T47D (cell line): ENCODE measurements around the gene COL28A1.
A peak's percentile ranks its signal among the peaks of the same experiment; 100 is the strongest.

Experiments
- DNase-seq, 2 experiments: peaks; one replicate each; pipeline versions ENCODE4 v3.0.0 to v3.0.0-alpha.2; 2011 to 2012; ENCODE audit warnings: low read depth in 1 of 2, low spot score in 1 of 2
- JUND ChIP-seq: IDR thresholded peaks from 2 replicates; pipeline ENCODE4 v1.6.1; 2012; ENCODE audit warnings: low read depth
- in situ Hi-C: cut with HindIII; loops from 2 replicates; pipeline ENCODE4 v1.10.0; 2016; ENCODE audit warnings: low sequenced_read_pairs, low pct_unique_long_range_greater_than_20kb

COL28A1 gene

DNA sequence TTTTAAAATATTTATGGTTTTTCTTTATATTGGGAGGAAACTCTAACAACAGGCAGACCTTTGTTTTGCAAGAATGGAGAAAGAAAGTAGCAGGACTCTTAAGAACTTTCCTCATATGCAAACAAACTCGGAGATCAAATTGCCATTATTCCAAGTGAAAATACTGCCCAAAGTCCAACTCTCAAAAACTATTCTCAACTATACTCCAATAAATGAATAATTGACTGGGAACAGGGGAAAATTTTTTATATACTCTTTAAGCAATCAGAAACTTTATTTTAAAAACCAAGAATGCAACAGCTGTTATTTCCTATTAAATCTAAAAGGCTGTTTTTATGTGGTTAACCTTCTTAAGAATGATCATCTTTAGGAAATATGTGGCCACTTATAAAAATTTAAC, 101.9 kb downstream of the COL28A1 start:
- in situ Hi-C loops, result no loop called here
- TF ChIP-seq JUND, result no peak

DNA sequence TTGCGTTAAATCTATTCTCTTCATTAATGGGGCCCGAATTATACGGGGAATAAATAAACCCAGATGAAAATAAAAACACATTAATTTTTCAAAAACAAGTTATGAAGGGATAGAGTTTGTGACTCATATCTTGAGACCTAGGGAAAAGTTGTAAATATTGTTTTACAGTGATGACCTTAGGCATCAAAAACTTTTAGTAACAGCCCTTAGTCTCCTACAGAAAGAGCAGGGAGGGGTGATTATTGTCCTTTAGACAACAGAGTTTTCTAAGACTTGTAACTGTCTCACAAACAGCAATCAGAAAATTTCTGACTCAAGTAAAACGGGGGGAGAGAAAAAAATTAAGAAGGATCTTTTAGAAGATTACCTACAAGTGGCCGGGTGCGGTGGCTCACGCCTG, 102.7 kb downstream of the COL28A1 start:
- in situ Hi-C loops, result no loop called here

More for the DNA sequence above, 101.9 kb downstream of the COL28A1 start:
- DNase-seq, result no peak

DNA sequence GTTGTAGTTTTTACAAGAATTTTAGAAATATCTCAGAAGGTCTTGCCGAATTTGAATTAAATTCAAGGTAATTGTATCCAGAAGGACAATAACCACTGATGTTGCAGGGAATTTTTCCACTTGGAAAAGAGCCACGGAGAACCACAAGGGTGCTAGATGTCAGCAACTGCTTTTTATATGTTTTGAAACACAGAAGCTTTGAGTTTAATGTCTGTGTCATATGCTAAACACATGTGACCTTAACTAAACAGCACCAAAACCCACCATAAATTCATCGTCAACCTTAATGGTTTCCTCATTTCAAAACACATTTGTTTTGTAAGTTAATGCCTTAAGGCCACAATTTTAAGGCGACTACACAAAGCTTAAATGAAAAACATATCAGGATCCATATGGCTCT, 106.9 kb downstream of the COL28A1 start:
- TF ChIP-seq JUND, result no peak
- no peak for DNase-seq
- in situ Hi-C loops, result no loop called here

More for the DNA sequence above, 102.7 kb downstream of the COL28A1 start:
- no peak for TF ChIP-seq JUND
- DNase-seq, result no peak

DNA sequence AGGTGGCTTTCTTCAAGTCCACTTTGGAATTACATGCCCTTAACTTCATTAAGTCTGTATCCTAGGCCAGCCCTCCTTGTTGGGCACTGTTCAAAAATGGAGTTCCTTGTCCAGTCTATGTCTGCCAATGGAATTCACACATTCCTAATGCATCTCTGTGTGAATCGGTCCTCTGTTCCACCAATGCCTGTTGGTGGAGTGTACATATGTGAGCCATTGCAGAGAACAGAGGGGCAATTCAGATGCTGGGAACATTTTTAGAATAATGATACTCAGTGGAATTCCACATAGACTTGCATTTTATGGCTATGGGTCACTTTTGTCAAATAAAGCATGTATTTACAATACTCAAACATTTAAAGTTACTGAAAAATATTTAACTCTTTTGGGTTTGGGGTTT, 108.3 kb downstream of the COL28A1 start:
- no peak for DNase-seq
- in situ Hi-C loops, result no loop called here
- TF ChIP-seq JUND, result no peak

DNA sequence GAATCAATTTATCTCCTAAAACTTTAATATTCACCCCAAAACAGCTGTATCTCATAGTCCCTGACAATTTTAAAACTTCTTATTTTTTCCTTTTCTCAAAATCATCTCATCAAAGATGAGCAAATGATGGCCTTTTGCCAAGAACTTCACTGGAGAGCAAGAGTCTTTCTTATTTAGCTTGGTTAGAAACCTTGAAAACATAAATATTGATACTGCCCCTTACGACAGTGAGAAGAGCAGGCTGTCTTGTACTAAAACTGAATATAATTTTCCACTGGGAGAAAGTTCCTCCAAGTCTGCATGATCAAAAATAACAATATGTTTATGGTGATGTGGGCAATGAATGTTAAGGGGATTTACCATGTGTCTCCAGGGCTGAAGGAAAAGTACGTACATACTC, 109.0 kb downstream of the COL28A1 start:
- in situ Hi-C loops, result no loop called here
- DNase-seq, result no peak
- TF ChIP-seq JUND, result no peak

DNA sequence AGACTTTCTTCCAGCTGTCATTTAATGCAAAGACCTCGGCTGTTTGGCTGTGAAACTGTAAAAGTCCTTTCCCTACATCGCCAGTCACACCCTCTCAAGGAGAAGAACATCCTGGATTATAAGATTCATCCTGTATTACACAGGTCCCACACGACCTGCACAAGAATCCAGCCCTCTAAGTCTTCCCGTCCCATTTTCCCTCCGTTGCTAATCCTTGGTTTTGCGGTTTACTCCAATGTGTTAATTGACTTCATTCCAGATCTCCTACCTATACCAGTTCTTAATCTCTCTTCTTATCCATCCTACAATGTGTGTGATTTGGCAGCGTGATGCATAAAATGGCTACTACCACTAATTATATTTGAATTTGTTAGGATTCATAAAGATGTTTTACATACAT, 110.4 kb downstream of the COL28A1 start:
- no peak for TF ChIP-seq JUND
- DNase-seq, result no peak
- in situ Hi-C loops, result no loop called here

DNA sequence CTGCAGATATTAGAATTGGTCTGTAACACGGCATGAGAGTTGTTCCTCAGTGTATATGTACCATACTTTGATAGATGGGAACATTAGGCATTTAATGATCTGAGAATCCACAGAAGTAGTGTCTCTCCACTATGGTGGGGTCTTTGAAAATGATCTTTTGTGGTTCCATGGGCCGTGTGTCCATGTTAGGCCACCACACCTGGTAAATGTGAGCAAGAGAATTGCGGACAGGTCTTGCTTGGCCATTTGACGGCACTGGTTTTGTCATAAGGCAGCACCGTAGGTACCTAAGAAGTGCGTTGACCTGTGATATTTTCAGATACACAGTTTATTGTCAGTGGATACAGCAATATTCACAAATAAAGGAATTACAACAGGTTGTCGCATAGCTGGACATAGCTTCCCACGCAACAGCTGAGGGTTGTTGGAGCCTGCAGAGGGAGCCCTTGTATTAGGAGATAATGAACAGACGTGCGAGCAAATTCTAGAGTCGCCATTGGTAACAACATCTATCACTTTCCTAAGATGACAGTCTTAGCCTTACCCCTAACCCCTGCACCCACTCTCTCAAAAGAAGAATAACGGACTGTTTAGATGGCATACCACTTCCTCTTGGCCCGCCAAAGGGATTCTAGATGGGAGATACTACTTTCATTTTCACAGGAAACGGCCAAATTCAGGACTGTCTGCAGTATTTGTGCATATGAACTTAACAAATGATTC, 111.4 kb downstream of the COL28A1 start:
- in situ Hi-C loops, result no loop called here
- TF ChIP-seq JUND, result no peak
- peak; percentile 39 to 85 for DNase-seq

DNA sequence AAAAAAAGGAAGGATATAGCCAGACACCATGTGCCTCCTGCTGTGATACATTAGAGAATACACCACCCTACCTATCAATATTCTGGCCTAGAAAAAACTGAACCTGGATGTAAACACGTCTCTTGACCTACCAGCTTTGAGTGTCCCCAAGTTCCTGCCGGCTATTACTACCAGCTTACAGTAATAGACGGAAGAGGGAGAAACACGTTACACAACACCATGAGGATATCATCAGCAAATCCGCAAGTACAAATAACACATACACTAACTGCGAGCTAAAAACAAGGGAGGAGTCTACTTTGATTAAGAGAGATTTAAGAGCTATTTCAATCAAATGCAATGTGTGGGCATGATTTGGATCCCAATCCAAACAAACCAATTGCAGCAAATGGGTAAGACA, 113.0 kb downstream of the COL28A1 start:
- peak; percentile 43 to 84 for DNase-seq
- in situ Hi-C loops, result no loop called here
- peak; percentile 62; the same call in 1 of the 2 replicates for TF ChIP-seq JUND

DNA sequence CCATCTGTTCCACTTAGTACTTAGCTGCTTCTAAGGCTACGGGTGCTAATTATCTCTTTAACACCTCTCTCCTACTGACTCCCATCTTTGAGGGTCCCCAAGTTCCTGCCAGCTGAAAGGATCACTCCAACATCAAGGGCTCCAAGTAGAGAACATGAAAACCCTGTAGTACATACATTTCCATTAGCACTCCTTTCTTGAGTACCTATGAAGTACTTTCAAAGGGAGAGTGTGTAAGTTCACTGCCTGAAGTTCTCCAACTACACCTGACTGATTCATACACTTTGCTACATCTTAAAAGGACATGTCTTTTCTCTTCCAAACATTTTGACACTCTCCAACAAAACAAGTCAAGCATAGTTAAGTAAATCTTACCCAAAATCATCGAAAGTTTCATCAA, 113.8 kb downstream of the COL28A1 start:
- in situ Hi-C loops, result no loop called here
- no peak for TF ChIP-seq JUND
- no peak for DNase-seq

DNA sequence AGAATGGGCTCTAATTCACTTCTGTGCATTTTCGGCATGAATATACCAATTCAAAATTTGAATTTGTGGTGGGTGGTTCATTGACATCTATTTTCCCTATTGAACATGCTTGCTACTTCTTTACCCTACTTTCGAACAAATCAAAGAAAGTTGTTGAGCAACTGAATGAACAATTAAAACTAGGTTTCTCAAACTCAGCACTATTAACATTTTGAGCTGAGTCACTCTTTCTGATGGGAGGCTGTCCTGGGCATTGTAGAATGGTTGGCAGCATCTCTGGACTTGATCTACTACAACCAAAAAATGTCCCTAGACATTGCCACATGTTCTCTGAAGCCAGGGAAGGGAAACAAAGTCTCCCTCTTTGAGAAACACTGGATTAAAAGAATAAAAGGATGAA, 116.7 kb downstream of the COL28A1 start:
- no peak for DNase-seq
- TF ChIP-seq JUND, result no peak
- in situ Hi-C loops, result no loop called here

DNA sequence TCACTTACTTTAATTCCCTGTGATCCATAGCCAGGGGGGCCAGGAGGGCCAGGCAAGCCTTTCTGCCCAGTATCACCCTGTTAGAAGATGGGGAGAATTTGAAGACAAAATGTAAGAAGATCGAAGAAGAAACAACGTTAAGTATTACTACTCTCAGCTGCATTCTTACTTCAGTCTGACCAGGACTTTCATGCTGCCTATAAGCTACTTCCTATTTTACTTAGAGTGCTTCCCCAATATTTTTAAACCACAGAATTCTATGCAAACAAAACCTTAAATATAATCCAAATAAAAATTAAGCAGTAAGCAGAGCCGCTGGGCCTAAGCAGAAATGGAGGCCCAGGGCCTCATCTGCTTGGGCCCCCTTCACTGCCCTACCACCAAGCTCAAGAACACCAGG, 117.8 kb downstream of the COL28A1 start:
- TF ChIP-seq JUND, result no peak
- DNase-seq, result no peak
- in situ Hi-C loops, result no loop called here

DNA sequence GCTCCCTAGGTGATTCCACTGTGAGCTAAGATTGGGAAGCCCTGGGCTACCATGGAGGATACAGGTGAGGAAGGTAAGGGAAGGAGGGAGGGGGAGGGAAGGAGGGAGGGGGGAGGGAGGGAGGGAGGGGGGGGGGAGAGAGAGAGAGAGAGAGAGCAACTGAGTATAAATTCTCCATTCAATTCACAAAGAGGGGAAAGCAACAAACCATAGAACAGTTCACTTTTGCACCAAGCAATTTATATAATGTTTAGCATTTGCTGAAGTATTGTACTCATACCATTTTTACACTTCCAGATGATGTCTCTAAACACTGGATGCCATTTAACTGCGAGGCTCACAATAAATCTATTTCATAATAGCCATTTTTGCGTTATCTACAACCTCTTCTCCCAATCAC, 118.3 kb downstream of the COL28A1 start:
- no peak for DNase-seq
- TF ChIP-seq JUND, result no peak
- in situ Hi-C loops, result no loop called here

DNA sequence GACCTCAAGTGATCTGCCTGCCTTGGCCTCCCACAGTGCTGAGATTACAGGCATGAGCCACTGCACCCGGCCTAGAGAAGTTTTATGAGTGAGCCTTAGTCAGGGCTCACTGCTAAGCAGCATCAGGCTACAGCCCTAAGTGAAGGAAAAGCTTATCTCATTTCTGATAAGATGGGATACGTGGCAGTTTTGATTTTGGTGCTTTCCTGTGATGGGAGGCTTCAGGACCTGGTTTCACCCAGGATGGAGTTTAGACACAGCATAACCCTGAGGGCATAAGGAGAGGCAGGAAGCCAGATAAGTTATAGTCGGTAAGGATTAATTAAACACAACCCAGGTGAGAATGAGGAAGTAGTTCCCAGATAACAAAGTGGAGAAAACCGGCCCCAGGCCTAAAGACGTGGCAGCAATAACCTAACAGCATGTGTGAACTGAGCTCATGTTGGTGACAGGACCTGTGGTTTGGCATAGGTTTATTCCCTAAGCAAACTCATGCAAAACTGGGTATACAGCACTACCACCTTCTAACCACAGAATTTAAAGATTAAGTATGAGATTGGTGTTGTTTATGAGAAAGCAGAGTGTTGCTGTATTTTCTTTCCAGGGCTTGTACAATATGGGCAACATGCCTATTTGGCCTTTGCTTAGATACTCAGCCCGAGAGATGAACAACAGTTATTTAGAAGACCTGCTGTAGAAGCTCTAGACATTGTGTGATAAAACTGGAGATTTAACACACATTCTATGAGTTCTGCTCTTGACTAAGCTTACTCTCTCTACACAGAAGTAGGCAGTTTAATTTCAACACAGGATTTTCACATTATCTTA, 119.4 kb downstream of the COL28A1 start:
- in situ Hi-C loops, result no loop called here
- TF ChIP-seq JUND, result peak; percentile 65; the same call in 1 of the 2 replicates
- DNase-seq, result peak; percentile 13 to 96
